Endodermal cell (in vitro differentiated cells): ENCODE results near the gene NACA2. TPM values are rescaled to one million over a fixed set of nuclear protein-coding genes. Genes with fewer than 3 reads are reported as not detected.
"Not testable (repeated sequence)": the region's sequence is repeated elsewhere in the genome, so short reads cannot be mapped to it uniquely, and the experiment has no call there.

Experiments used
- DNase-seq: peaks from one replicate; pipeline ENCODE4 v3.0.0-alpha.2; 2017
- H3K27ac ChIP-seq: 2 replicates; pipeline ENCODE4 v1.5.1; 2013; ENCODE audit warnings: mild to moderate bottlenecking, low read depth, low read length, moderate library complexity
- H3K27me3 ChIP-seq: 2 replicates; pipeline ENCODE4 v1.6.1; 2013; ENCODE audit warnings: mild to moderate bottlenecking, low read length, moderate library complexity; ENCODE audit not compliant: insufficient read depth, control insufficient read depth, poor library complexity, severe bottlenecking
- H3K36me3 ChIP-seq: 2 replicates; pipeline ENCODE4 v1.7.0; 2013; ENCODE audit warnings: mild to moderate bottlenecking, low read length, moderate library complexity; ENCODE audit not compliant: control insufficient read depth, insufficient read depth
- H3K4me1 ChIP-seq: one replicate; pipeline ENCODE4 v1.7.0; 2013; ENCODE audit warnings: low read length; ENCODE audit not compliant: control insufficient read depth, insufficient read depth
- H3K4me3 ChIP-seq: 2 replicates; pipeline ENCODE4 v1.5.1; 2013; ENCODE audit warnings: mild to moderate bottlenecking, low read length, moderate library complexity
- H3K9ac ChIP-seq: 2 replicates; pipeline ENCODE4 v1.6.1; 2013; ENCODE audit warnings: mild to moderate bottlenecking, low read length, moderate library complexity; ENCODE audit not compliant: poor library complexity, severe bottlenecking; ENCODE audit errors: extremely low read depth
- H3K9me3 ChIP-seq: 2 replicates; pipeline ENCODE4 v1.6.1; 2013; ENCODE audit warnings: mild to moderate bottlenecking, low read length, moderate library complexity; ENCODE audit not compliant: control insufficient read depth
- H3K27ac Mint-ChIP-seq: 2 replicates; pipeline ENCODE4 v1.8.0; 2020; ENCODE audit warnings: mixed read lengths
- H3K27me3 Mint-ChIP-seq: 2 replicates; pipeline ENCODE4 v1.8.0; 2021; ENCODE audit warnings: mild to moderate bottlenecking, mixed read lengths; ENCODE audit not compliant: insufficient read depth
- H3K36me3 Mint-ChIP-seq: 2 replicates; pipeline ENCODE4 v1.8.0; 2020; ENCODE audit warnings: low read depth, mixed read lengths
- H3K4me1 Mint-ChIP-seq: 2 replicates; pipeline ENCODE4 v1.8.0; 2020; ENCODE audit warnings: mixed read lengths
- H3K4me3 Mint-ChIP-seq: 2 replicates; pipeline ENCODE4 v1.8.0; 2020; ENCODE audit warnings: mild to moderate bottlenecking, moderate library complexity, mixed read lengths
- H3K9me3 Mint-ChIP-seq: 2 replicates; pipeline ENCODE4 v1.8.0; 2020; ENCODE audit warnings: mild to moderate bottlenecking, mixed read lengths
- WGBS, 2 experiments: methylation state at CpG; one replicate each; pipeline versions ENCODE4 v1.1.5 to v1.1.7; 2013; ENCODE audit warnings: missing lambda C conversion rate in 2 of 2, mixed read lengths in 1 of 2; ENCODE audit not compliant: insufficient coverage in 1 of 2, insufficient read length in 1 of 2; 5-methylcytosine and 5-hydroxymethylcytosine counted together
- total RNA-seq, 2 donors: library from RNA; stranded (reverse); fragmentation: NEBNext Ultra II Directional in 1 of 2; extraction: Animal tissue kit (Norgen Biotek cat#: 25700) in 1 of 2; gene quantifications; 2 replicates in 1 of 2; 3 replicates in 1 of 2; pipeline ENCODE4 v1.2.1, GENCODE V29; 2021
- TF ChIP-seq, protein P1 (sequence below): fragments of 200-600 bp; sonication (generic); conservative IDR thresholded peaks from 2 replicates; pipeline ENCODE4 v1.5.0; 2021; ENCODE audit warnings: antibody characterized with exemption, mild to moderate bottlenecking

Gene NACA2
- total RNA-seq, 2 donors from 2014 or later, result not detected

DNA sequence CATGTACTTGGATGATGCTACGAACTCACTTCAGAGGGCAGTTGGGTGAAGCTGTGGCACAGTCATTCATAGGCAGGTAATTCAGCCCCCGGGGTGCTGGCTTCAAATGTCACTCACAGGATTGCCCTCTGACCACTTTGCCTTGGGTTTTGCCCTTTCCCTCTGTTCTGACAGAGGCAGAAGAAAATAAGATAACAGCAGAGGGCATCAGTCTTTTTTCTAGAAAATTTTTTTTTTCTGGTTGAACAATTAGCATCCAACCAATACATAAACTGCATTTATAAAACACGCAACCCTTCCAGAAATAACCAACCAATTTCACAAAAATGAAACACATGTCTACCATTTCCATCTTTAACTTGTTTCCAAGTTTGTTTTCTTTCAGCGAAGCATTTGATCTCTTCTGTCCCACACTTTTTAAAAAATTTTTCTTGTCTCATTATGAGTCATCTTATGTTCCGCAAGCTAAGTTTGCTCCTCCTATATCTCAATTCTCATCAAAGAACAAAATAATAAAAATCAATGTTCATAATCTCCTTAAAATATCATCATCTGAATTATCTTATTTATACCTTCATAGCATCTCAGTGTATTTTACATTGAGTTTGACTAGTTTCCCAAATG, 15.6 kb downstream of the NACA2 start:
- DNase-seq, result no peak
- Mint-ChIP-seq H3K36me3 (no peaks in the 10 kb centered on the region), H3K27ac (no peak overlapping the region), H3K9me3 (peaks cover 11% of the 10 kb centered on the region), H3K27me3 (no peaks in the 10 kb centered on the region), H3K4me3 (no peak overlapping the region), H3K4me1 (no peaks in the 10 kb centered on the region)
- TF ChIP-seq, protein P1, sequence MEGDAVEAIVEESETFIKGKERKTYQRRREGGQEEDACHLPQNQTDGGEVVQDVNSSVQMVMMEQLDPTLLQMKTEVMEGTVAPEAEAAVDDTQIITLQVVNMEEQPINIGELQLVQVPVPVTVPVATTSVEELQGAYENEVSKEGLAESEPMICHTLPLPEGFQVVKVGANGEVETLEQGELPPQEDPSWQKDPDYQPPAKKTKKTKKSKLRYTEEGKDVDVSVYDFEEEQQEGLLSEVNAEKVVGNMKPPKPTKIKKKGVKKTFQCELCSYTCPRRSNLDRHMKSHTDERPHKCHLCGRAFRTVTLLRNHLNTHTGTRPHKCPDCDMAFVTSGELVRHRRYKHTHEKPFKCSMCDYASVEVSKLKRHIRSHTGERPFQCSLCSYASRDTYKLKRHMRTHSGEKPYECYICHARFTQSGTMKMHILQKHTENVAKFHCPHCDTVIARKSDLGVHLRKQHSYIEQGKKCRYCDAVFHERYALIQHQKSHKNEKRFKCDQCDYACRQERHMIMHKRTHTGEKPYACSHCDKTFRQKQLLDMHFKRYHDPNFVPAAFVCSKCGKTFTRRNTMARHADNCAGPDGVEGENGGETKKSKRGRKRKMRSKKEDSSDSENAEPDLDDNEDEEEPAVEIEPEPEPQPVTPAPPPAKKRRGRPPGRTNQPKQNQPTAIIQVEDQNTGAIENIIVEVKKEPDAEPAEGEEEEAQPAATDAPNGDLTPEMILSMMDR, result no peak
- 88 to 92% methylated on average over 4 to 5 of the region's 5 CpGs for WGBS, 2 experiments
- Histone ChIP-seq H3K9me3 (peaks cover 6% of the 10 kb centered on the region), H3K27ac (no peak overlapping the region), H3K27me3 (no peaks in the 10 kb centered on the region), H3K4me1 (no peaks in the 10 kb centered on the region), H3K36me3 (no peaks in the 10 kb centered on the region), H3K9ac (no peak overlapping the region), H3K4me3 (no peak overlapping the region)

DNA sequence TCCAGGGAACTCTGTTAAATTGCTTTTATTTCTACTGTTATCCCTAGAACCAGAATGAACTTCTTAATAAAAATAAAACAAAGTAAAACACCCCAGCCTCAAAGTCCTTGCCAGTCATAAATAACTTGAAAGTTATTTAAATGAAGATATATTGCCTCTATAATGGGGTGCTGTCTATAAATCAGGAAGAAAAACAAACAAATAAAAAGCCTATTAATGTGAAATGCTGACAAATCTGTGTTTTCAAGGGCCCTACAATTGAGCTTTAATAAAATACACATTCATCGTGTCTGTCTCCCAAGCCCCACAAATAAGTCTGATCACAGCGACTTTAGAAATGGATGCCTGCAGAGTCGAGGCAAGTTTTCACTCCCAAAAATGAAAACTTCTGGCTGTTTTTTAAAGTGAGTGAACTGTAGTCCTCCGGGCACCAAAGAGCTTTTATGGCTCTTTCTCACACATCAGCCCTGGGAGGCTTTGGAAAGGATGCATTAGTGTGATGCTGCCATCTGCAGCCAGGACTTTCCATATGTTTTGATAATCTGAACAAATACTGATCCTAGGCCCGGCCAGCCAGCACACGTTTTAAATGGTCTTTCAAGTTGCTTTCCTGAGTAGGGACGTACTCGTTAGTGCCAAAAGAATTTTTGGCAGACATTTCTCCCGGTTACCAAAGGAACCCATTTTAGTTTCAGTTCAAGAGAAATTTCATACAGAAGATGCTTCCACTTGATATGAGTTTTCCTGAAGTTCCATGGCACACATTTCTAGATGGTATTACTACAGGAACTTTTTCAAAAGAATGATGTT, 16.3 kb downstream of the NACA2 start:
- no peaks in the 10 kb centered on the region for H3K27me3 Mint-ChIP-seq
- no peak overlapping the region for H3K27ac Mint-ChIP-seq
- Histone ChIP-seq H3K27me3 (no peaks in the 10 kb centered on the region), H3K4me1 (no peaks in the 10 kb centered on the region), H3K9ac (no peak overlapping the region), H3K4me3 (no peak overlapping the region), H3K27ac (no peak overlapping the region), H3K9me3 (peaks cover 11% of the 10 kb centered on the region), H3K36me3 (no peaks in the 10 kb centered on the region)
- H3K4me1 Mint-ChIP-seq, result no peaks in the 10 kb centered on the region
- H3K36me3 Mint-ChIP-seq, result peaks cover 4% of the 10 kb centered on the region
- 37 to 66% methylated on average over 5 to 9 of the region's 9 CpGs for WGBS, 2 experiments
- peaks cover 17% of the 10 kb centered on the region for H3K9me3 Mint-ChIP-seq
- no peak overlapping the region for H3K4me3 Mint-ChIP-seq
- DNase-seq, result peak; percentile 82
- TF ChIP-seq, protein P1, result peak; percentile 54

DNA sequence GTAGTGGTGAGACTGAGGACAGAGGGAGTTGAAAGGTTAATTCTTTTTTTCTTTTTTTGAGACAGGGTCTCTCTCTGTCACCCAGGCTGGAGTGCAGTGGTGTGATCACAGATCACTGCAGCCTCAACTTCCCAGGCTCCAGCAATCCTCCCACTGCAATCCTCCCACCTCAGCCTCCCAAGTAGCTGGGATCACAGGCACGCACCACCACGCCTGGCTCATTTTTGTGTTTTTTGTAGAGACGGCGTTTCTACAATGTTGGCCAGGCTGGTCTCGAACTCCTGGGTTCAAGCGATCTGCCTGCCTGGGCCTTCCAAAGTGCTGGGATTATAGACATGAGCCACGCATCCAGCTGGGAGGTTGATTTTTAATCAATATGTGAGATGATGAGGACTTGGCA, 18.5 kb downstream of the NACA2 start:
- not testable (repeated sequence) for H3K4me1 Mint-ChIP-seq, H3K4me3 ChIP-seq, H3K9ac ChIP-seq, H3K27ac ChIP-seq, H3K36me3 Mint-ChIP-seq, H3K27me3 Mint-ChIP-seq, DNase-seq, H3K36me3 ChIP-seq, H3K27ac Mint-ChIP-seq, H3K4me1 ChIP-seq, H3K27me3 ChIP-seq, H3K4me3 Mint-ChIP-seq
- 95% methylated on average over 7 of the region's 7 CpGs for WGBS, 2 experiments
- peaks cover 11% of the 10 kb centered on the region for H3K9me3 ChIP-seq
- H3K9me3 Mint-ChIP-seq, result peaks cover 18% of the 10 kb centered on the region
